ENCODE measurements around the gene SKIC2.

Gene SKIC2

DNA sequence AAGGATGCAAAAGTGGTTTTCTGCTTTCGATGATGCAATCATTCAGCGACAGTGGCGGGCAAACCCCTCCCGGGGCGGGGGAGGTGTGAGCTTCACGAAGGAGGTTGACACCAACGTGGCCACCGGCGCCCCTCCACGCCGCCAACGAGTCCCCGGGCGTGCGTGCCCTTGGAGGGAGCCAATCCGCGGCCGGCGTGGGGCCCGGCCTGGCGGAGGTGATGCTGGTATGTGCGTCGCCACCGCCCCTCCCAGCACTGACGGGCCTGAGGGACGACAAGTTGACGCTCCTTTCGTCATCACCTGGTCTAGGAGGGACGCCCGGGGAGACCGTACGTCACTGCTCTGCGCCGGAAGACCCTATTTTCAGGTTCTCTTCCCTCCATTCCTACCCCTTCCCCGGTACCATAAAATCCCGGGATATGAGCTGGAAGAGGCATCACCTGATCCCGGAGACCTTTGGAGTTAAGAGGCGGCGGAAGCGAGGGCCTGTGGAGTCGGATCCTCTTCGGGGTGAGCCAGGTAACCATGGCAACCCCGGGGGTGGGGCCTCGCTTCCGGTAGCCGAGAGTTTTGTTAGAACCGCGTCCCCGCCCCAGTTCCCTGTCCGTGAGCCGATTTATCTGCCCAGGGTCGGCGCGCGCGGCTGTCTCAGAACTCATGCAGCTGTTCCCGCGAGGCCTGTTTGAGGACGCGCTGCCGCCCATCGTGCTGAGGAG, 13.2 kb downstream of the SKIC2 start, which contains the start of gene DXO (continued):
- TF ChIP-seq ZNF777 (tag by site-specific recombination; IDR thresholded peaks at IDR 0.05; ENCODE audit: borderline replicate concordance) (peak; percentile 73; the same call in 1 of the 2 replicates), ZNF302 (tag by site-specific recombination; IDR thresholded peaks at IDR 0.05; ENCODE audit: low read depth) (no peak), ZNF391 (tag by site-specific recombination; IDR thresholded peaks at IDR 0.05; ENCODE audit: borderline replicate concordance, low read depth) (no peak; the same call in 1 of the 2 replicates), GLIS2 (tag by site-specific recombination; IDR thresholded peaks at IDR 0.05) (peak; percentile 100), ZNF707 (tag by site-specific recombination; IDR thresholded peaks at IDR 0.05) (no peak), ZNF311 (tag by site-specific recombination; IDR thresholded peaks at IDR 0.05; ENCODE audit: borderline replicate concordance) (no peak), ZSCAN16 (tag by site-specific recombination; IDR thresholded peaks at IDR 0.05) (no peak), ZNF155 (tag by site-specific recombination; IDR thresholded peaks at IDR 0.05) (no peak), ZNF623 (tag by site-specific recombination; IDR thresholded peaks at IDR 0.05) (0 out of 2 replicates have a peak, but pooled peaks have one; percentile 14), ZNF560 (tag by site-specific recombination; IDR thresholded peaks at IDR 0.05; ENCODE audit: borderline replicate concordance) (no peak), ZNF571 (tag by site-specific recombination; IDR thresholded peaks at IDR 0.05) (no peak), ZNF585B (tag by site-specific recombination; IDR thresholded peaks at IDR 0.05) (no peak), ZNF530 (tag by site-specific recombination; IDR thresholded peaks at IDR 0.05; ENCODE audit: low read depth) (no peak), ZBTB21 (tag by site-specific recombination; IDR thresholded peaks at IDR 0.05) (peak; percentile 100), ZNF2 (tag by site-specific recombination; IDR thresholded peaks at IDR 0.05) (peak; percentile 92; the same call in 1 of the 2 replicates), PRDM1 (tag by site-specific recombination; IDR thresholded peaks at IDR 0.05) (peak; percentile 81), SCRT2 (tag by site-specific recombination; IDR thresholded peaks at IDR 0.05) (peak; percentile 73), OVOL3 (tag by site-specific recombination; IDR thresholded peaks at IDR 0.05) (peak; percentile 66), ZNF23 (tag by site-specific recombination; IDR thresholded peaks at IDR 0.05; ENCODE audit: borderline replicate concordance) (no peak), ZNF677 (tag by site-specific recombination; IDR thresholded peaks at IDR 0.05) (no peak), GLI4 (tag by site-specific recombination; IDR thresholded peaks at IDR 0.05) (peak; percentile 16; the same call in 1 of the 2 replicates), MZF1 (tag by site-specific recombination; IDR thresholded peaks at IDR 0.05; ENCODE audit: borderline replicate concordance) (no peak), YY2 (tag by site-specific recombination; IDR thresholded peaks at IDR 0.05) (peak; percentile 90), ZIC2 (tag by site-specific recombination; IDR thresholded peaks at IDR 0.05) (peak; percentile 79)
- TF ChIP-seq, protein P1, sequence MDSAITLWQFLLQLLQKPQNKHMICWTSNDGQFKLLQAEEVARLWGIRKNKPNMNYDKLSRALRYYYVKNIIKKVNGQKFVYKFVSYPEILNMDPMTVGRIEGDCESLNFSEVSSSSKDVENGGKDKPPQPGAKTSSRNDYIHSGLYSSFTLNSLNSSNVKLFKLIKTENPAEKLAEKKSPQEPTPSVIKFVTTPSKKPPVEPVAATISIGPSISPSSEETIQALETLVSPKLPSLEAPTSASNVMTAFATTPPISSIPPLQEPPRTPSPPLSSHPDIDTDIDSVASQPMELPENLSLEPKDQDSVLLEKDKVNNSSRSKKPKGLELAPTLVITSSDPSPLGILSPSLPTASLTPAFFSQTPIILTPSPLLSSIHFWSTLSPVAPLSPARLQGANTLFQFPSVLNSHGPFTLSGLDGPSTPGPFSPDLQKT (IDR thresholded peaks at IDR 0.05; ENCODE audit: borderline replicate concordance, low read depth, low read length): no peak; the same call in 1 of the 2 replicates
- TF ChIP-seq, protein P2, sequence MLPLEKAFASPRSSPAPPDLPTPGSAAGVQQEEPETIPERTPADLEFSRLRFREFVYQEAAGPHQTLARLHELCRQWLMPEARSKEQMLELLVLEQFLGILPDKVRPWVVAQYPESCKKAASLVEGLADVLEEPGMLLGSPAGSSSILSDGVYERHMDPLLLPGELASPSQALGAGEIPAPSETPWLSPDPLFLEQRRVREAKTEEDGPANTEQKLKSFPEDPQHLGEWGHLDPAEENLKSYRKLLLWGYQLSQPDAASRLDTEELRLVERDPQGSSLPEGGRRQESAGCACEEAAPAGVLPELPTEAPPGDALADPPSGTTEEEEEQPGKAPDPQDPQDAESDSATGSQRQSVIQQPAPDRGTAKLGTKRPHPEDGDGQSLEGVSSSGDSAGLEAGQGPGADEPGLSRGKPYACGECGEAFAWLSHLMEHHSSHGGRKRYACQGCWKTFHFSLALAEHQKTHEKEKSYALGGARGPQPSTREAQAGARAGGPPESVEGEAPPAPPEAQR (tag by site-specific recombination; IDR thresholded peaks at IDR 0.05): peak; percentile 94
- TF ChIP-seq, protein P3, sequence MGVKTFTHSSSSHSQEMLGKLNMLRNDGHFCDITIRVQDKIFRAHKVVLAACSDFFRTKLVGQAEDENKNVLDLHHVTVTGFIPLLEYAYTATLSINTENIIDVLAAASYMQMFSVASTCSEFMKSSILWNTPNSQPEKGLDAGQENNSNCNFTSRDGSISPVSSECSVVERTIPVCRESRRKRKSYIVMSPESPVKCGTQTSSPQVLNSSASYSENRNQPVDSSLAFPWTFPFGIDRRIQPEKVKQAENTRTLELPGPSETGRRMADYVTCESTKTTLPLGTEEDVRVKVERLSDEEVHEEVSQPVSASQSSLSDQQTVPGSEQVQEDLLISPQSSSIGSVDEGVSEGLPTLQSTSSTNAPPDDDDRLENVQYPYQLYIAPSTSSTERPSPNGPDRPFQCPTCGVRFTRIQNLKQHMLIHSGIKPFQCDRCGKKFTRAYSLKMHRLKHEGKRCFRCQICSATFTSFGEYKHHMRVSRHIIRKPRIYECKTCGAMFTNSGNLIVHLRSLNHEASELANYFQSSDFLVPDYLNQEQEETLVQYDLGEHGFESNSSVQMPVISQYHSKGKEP (tag by site-specific recombination; IDR thresholded peaks at IDR 0.05): peak; percentile 18; the same call in 1 of the 2 replicates
- TF ChIP-seq, protein P4, sequence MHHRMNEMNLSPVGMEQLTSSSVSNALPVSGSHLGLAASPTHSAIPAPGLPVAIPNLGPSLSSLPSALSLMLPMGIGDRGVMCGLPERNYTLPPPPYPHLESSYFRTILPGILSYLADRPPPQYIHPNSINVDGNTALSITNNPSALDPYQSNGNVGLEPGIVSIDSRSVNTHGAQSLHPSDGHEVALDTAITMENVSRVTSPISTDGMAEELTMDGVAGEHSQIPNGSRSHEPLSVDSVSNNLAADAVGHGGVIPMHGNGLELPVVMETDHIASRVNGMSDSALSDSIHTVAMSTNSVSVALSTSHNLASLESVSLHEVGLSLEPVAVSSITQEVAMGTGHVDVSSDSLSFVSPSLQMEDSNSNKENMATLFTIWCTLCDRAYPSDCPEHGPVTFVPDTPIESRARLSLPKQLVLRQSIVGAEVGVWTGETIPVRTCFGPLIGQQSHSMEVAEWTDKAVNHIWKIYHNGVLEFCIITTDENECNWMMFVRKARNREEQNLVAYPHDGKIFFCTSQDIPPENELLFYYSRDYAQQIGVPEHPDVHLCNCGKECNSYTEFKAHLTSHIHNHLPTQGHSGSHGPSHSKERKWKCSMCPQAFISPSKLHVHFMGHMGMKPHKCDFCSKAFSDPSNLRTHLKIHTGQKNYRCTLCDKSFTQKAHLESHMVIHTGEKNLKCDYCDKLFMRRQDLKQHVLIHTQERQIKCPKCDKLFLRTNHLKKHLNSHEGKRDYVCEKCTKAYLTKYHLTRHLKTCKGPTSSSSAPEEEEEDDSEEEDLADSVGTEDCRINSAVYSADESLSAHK (tag by site-specific recombination; IDR thresholded peaks at IDR 0.05): peak; percentile 64; the same call in 1 of the 2 replicates
- TF ChIP-seq, protein P5, sequence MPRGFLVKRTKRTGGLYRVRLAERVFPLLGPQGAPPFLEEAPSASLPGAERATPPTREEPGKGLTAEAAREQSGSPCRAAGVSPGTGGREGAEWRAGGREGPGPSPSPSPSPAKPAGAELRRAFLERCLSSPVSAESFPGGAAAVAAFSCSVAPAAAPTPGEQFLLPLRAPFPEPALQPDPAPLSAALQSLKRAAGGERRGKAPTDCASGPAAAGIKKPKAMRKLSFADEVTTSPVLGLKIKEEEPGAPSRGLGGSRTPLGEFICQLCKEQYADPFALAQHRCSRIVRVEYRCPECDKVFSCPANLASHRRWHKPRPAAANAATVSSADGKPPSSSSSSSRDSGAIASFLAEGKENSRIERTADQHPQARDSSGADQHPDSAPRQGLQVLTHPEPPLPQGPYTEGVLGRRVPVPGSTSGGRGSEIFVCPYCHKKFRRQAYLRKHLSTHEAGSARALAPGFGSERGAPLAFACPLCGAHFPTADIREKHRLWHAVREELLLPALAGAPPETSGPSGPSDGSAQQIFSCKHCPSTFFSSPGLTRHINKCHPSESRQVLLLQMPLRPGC (tag by site-specific recombination; IDR thresholded peaks at IDR 0.05): peak; percentile 94
- TF ChIP-seq, protein P6, sequence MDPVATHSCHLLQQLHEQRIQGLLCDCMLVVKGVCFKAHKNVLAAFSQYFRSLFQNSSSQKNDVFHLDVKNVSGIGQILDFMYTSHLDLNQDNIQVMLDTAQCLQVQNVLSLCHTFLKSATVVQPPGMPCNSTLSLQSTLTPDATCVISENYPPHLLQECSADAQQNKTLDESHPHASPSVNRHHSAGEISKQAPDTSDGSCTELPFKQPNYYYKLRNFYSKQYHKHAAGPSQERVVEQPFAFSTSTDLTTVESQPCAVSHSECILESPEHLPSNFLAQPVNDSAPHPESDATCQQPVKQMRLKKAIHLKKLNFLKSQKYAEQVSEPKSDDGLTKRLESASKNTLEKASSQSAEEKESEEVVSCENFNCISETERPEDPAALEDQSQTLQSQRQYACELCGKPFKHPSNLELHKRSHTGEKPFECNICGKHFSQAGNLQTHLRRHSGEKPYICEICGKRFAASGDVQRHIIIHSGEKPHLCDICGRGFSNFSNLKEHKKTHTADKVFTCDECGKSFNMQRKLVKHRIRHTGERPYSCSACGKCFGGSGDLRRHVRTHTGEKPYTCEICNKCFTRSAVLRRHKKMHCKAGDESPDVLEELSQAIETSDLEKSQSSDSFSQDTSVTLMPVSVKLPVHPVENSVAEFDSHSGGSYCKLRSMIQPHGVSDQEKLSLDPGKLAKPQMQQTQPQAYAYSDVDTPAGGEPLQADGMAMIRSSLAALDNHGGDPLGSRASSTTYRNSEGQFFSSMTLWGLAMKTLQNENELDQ (tag by site-specific recombination; IDR thresholded peaks at IDR 0.05; ENCODE audit: low read depth): no peak

Data from HEK293 (cell line).